ENCODE measurements around the gene LY6G6C.

Gene LY6G6C

GRCh38 chr6:31729979-31730630 is 8.6 kb upstream of the LY6G6C start:
- peaks cover 72% of the 10 kb centered on the region for H3K4me1 Mint-ChIP-seq
- no peaks in the 10 kb centered on the region for H3K9me3 Mint-ChIP-seq
- H3K36me3 Mint-ChIP-seq (ENCODE audit: low read depth) = peaks cover 66% of the 10 kb centered on the region
- DNase-seq = peak; percentile 96
- no peak for TF ChIP-seq CTCF (IDR thresholded peaks at IDR 0.05)
- H3K27me3 Mint-ChIP-seq (ENCODE audit: low read depth, poor library complexity) = no peaks in the 10 kb centered on the region
- H3K4me3 Mint-ChIP-seq = peak overlapping the region; percentile 97
- peak overlapping the region; percentile 94 for H3K27ac Mint-ChIP-seq

GRCh38 chr6:31729515-31729978 is 8.0 kb upstream of the LY6G6C start:
- Mint-ChIP-seq H3K36me3 (ENCODE audit: low read depth) (peaks cover 70% of the 10 kb centered on the region), H3K27ac (peak overlapping the region; percentile 98), H3K4me1 (peaks cover 71% of the 10 kb centered on the region), H3K27me3 (ENCODE audit: low read depth, poor library complexity) (no peaks in the 10 kb centered on the region), H3K9me3 (no peaks in the 10 kb centered on the region), H3K4me3 (peak overlapping the region; percentile 97)
- peak; percentile 70 for TF ChIP-seq CTCF (IDR thresholded peaks at IDR 0.05)
- DNase-seq = peak; percentile 90

GRCh38 chr6:31728767-31729514 is 7.4 kb upstream of the LY6G6C start, which contains the start of gene DDAH2:
TSS of gene DDAH2 (minus strand) at chr6:31729299. CDS start at chr6:31729161, 138 bp downstream.
- peak; percentile 18 for DNase-seq
- no peaks in the 10 kb centered on the region for H3K9me3 Mint-ChIP-seq
- H3K27ac Mint-ChIP-seq = peak within 1 kb of the TSS; percentile 98
- no peak for TF ChIP-seq CTCF (IDR thresholded peaks at IDR 0.05)
- H3K36me3 Mint-ChIP-seq (ENCODE audit: low read depth) = peaks cover 75% of the 10 kb centered on the region
- no peaks in the 10 kb centered on the region for H3K27me3 Mint-ChIP-seq (ENCODE audit: low read depth, poor library complexity)
- H3K4me3 Mint-ChIP-seq = peak within 1 kb of the TSS; percentile 97
- H3K4me1 Mint-ChIP-seq = peaks cover 71% of the 10 kb centered on the region

- no peaks in the 10 kb centered on the region for H3K27me3 Mint-ChIP-seq (ENCODE audit: low read depth, poor library complexity)
- H3K9me3 Mint-ChIP-seq = no peaks in the 10 kb centered on the region
- peaks cover 67% of the 10 kb centered on the region for H3K36me3 Mint-ChIP-seq (ENCODE audit: low read depth)
- no peak overlapping the region for H3K27ac Mint-ChIP-seq
- peak overlapping the region; percentile 97 for H3K4me3 Mint-ChIP-seq
- no peak for TF ChIP-seq CTCF (IDR thresholded peaks at IDR 0.05)
- DNase-seq = no peak
- H3K4me1 Mint-ChIP-seq = peaks cover 64% of the 10 kb centered on the region
Measured at GRCh38 chr6:31727717-31728671, 6.4 kb upstream of the LY6G6C start.

GRCh38 chr6:31727034-31727716 is 5.6 kb upstream of the LY6G6C start:
- Mint-ChIP-seq H3K4me3 (peak overlapping the region; percentile 69), H3K27me3 (ENCODE audit: low read depth, poor library complexity) (no peaks in the 10 kb centered on the region), H3K36me3 (ENCODE audit: low read depth) (peaks cover 62% of the 10 kb centered on the region), H3K4me1 (peaks cover 61% of the 10 kb centered on the region), H3K9me3 (no peaks in the 10 kb centered on the region), H3K27ac (peak overlapping the region; percentile 70)
- TF ChIP-seq CTCF (IDR thresholded peaks at IDR 0.05) = no peak
- DNase-seq = no peak
